A549 (cell line): ENCODE measurements around the gene PRLR. TPM values are rescaled to one million over a fixed set of nuclear protein-coding genes. Genes with fewer than 3 reads are reported as not detected.
"Not testable (repeated sequence)": the region's sequence is repeated elsewhere in the genome, so short reads cannot be mapped to it uniquely, and the experiment has no call there.

ENCODE experiments used
- ATAC-seq, 2 experiments: fragments of 200-7000 bp in 1 of 2; fragments of >200 bp in 1 of 2; cut with Nextera tagmentation in 1 of 2; cut with Tn5 transposase in 1 of 2; 3 replicates each; pipeline versions ENCODE4 v1.8.0 to v1.9.1; 2018 to 2020; ENCODE audit warnings: mild to moderate bottlenecking in 1 of 2, moderate library complexity in 1 of 2
- CTCF ChIA-PET: fragments of 300-600 bp; sonication (Branson Sonifier 250); formaldehyde crosslinking; extraction: SDS; loops from one replicate; lab custom pipeline; 2021; ENCODE audit warnings: antibody characterized with exemption, inconsistent platforms; lab: Yijun Ruan, JAX
- POLR2A ChIA-PET: fragments of 350-600 bp; formaldehyde crosslinking; extraction: SDS; loops from one replicate; lab custom pipeline; 2021; ENCODE audit warnings: antibody characterized with exemption, inconsistent platforms; lab: Yijun Ruan, JAX
- DNase-seq, 2 experiments: peaks; one replicate each; pipeline versions ENCODE4 v3.0.0 to v3.0.0-alpha.2; 2011 to 2016; ENCODE audit warnings: low read depth in 1 of 2, low spot score in 1 of 2
- FAIRE-seq: peaks from 2 replicates; lab custom pipeline; 2011; peaks lifted over from hg19 to GRCh38; lab: Jason Lieb, UNC
- H3K27ac ChIP-seq, 2 experiments: fragments of >200 bp; sonication (Bioruptor Twin); formaldehyde crosslinking; 3 replicates each; pipeline ENCODE4 v1.5.1; 2016 to 2017
- H3K4me1 ChIP-seq: fragments of >200 bp; sonication (Bioruptor Twin); formaldehyde crosslinking; 3 replicates; pipeline ENCODE4 v1.6.1; 2016
- H3K4me2 ChIP-seq: fragments of >200 bp; sonication (Bioruptor Twin); formaldehyde crosslinking; 3 replicates; pipeline ENCODE4 v1.6.1; 2016
- H3K4me3 ChIP-seq: fragments of >200 bp; sonication (Bioruptor Twin); formaldehyde crosslinking; 3 replicates; pipeline ENCODE4 v1.5.1; 2016
- H3K9me3 ChIP-seq: fragments of >200 bp; sonication (Bioruptor Twin); formaldehyde crosslinking; 3 replicates; pipeline ENCODE4 v1.6.1; 2016
- BCL3 ChIP-seq: fragments of >200 bp; sonication (Bioruptor Twin); formaldehyde crosslinking; IDR thresholded peaks from 3 replicates; pipeline ENCODE4 v1.6.1; 2016
- CBX2 ChIP-seq: fragments of 200-600 bp; sonication (generic); IDR thresholded peaks from 2 replicates; pipeline ENCODE4 v1.6.1; 2016; ENCODE audit warnings: low read depth, mild to moderate bottlenecking, borderline replicate concordance
- CBX8 ChIP-seq: fragments of 200-600 bp; sonication (generic); IDR thresholded peaks from 2 replicates; pipeline ENCODE4 v1.6.1; 2016
- CHD4 ChIP-seq: fragments of 200-600 bp; sonication (generic); IDR thresholded peaks from 2 replicates; pipeline ENCODE4 v1.6.1; 2016; ENCODE audit warnings: antibody characterized with exemption, mild to moderate bottlenecking, borderline replicate concordance
- EHMT2 ChIP-seq: fragments of 200-600 bp; sonication (generic); IDR thresholded peaks from 2 replicates; pipeline ENCODE4 v1.6.1; 2016; ENCODE audit warnings: antibody characterized with exemption, low read depth, mild to moderate bottlenecking, moderate library complexity
- ESRRA ChIP-seq: fragments of 150-350 bp; IDR thresholded peaks from 2 replicates; pipeline ENCODE4 v1.6.1; 2014; ENCODE audit warnings: mild to moderate bottlenecking, low read length, borderline replicate concordance
- FOXS1 ChIP-seq: fragments of 250-450 bp; sonication (Bioruptor Pico); IDR thresholded peaks from 2 replicates; pipeline ENCODE4 v1.5.0; 2020; ENCODE audit warnings: mild to moderate bottlenecking, moderate library complexity
- GATA3 ChIP-seq: IDR thresholded peaks from 2 replicates; pipeline ENCODE4 v1.6.1; 2012; ENCODE audit warnings: borderline replicate concordance
- HDAC2 ChIP-seq: fragments of 200-600 bp; sonication (generic); IDR thresholded peaks from 2 replicates; pipeline ENCODE4 v1.6.1; 2016
- HEYL ChIP-seq: fragments of 250-450 bp; sonication (Bioruptor Pico); IDR thresholded peaks from 2 replicates; pipeline ENCODE4 v1.8.0; 2021; ENCODE audit warnings: mild to moderate bottlenecking, moderate library complexity
- HMGXB4 ChIP-seq: fragments of 250-450 bp; sonication (Bioruptor Pico); IDR thresholded peaks from 2 replicates; pipeline ENCODE4 v1.5.0; 2021; ENCODE audit warnings: mild to moderate bottlenecking, moderate library complexity, borderline replicate concordance
- KDM5A ChIP-seq: fragments of 200-600 bp; sonication (generic); IDR thresholded peaks from 2 replicates; pipeline ENCODE4 v1.6.1; 2016; ENCODE audit warnings: antibody characterized with exemption, mild to moderate bottlenecking
- MAX ChIP-seq: IDR thresholded peaks from 2 replicates; pipeline ENCODE4 v1.6.1; 2012
- MAZ ChIP-seq: fragments of 150-350 bp; IDR thresholded peaks from 2 replicates; pipeline ENCODE4 v1.6.1; 2014; ENCODE audit warnings: antibody characterized with exemption, low read depth, low read length, borderline replicate concordance
- PBX3 ChIP-seq: IDR thresholded peaks from 2 replicates; pipeline ENCODE4 v1.6.1; 2012
- PHF8 ChIP-seq: fragments of 200-600 bp; sonication (generic); IDR thresholded peaks from 2 replicates; pipeline ENCODE4 v1.6.1; 2016; ENCODE audit warnings: low read depth, mild to moderate bottlenecking, antibody characterized with exemption, moderate library complexity, borderline replicate concordance
- POLR2A ChIP-seq: IDR thresholded peaks from 2 replicates; pipeline ENCODE4 v1.6.1; 2012; ENCODE audit warnings: mild to moderate bottlenecking, low read length
- RARB ChIP-seq: fragments of 250-450 bp; sonication (Bioruptor Pico); IDR thresholded peaks from 2 replicates; pipeline ENCODE4 v1.8.0; 2021; ENCODE audit warnings: mild to moderate bottlenecking, moderate library complexity
- REST ChIP-seq: fragments of 200-600 bp; sonication (generic); IDR thresholded peaks from 2 replicates; pipeline ENCODE4 v1.6.1; 2016; ENCODE audit warnings: antibody characterized with exemption, mild to moderate bottlenecking, moderate library complexity
- RFX5 ChIP-seq: fragments of 450-650 bp; IDR thresholded peaks from 2 replicates; pipeline ENCODE4 v1.7.1; 2014; ENCODE audit warnings: antibody characterized with exemption, mild to moderate bottlenecking, moderate library complexity
- RNF2 ChIP-seq: fragments of 200-600 bp; sonication (generic); IDR thresholded peaks from 2 replicates; pipeline ENCODE4 v1.6.1; 2016; ENCODE audit warnings: low read depth, mild to moderate bottlenecking, antibody characterized with exemption, moderate library complexity, borderline replicate concordance
- SMC3 ChIP-seq: fragments of >200 bp; sonication (Bioruptor Twin); formaldehyde crosslinking; IDR thresholded peaks from 3 replicates; pipeline ENCODE4 v1.6.1; 2018; ENCODE audit warnings: inconsistent platforms
- TFCP2L1 ChIP-seq: fragments of 250-450 bp; sonication (Bioruptor Pico); IDR thresholded peaks from 2 replicates; pipeline ENCODE4 v1.5.0; 2021; ENCODE audit warnings: mild to moderate bottlenecking
- TP53 ChIP-seq: fragments of 250-450 bp; sonication (Bioruptor Pico); IDR thresholded peaks from 2 replicates; pipeline ENCODE4 v1.5.0; 2021; ENCODE audit warnings: mild to moderate bottlenecking, moderate library complexity
- ZC3H11A ChIP-seq: fragments of 450-650 bp; IDR thresholded peaks from 2 replicates; pipeline ENCODE4 v1.6.1; 2014; ENCODE audit warnings: antibody characterized with exemption, mild to moderate bottlenecking
- ZFP36 ChIP-seq: fragments of 450-650 bp; IDR thresholded peaks from 2 replicates; pipeline ENCODE4 v1.6.1; 2014; ENCODE audit warnings: borderline replicate concordance; ENCODE audit not compliant: partially characterized antibody
- ZSCAN20 ChIP-seq: fragments of 250-450 bp; sonication (Bioruptor Pico); IDR thresholded peaks from 2 replicates; pipeline ENCODE4 v1.8.0; 2022; ENCODE audit warnings: mild to moderate bottlenecking, moderate library complexity
- WGBS: methylation state at CpG from one replicate; pipeline ENCODE4 v1.1.6; 2017; ENCODE audit errors: missing lambda C conversion rate; 5-methylcytosine and 5-hydroxymethylcytosine counted together
- polyA plus RNA-seq, 4 experiments: library from polyadenylated mRNA; depleted of rRNA in 3 of 4; stranded (reverse); fragments of >200 nt; fragmentation: RNase III in 1 of 4; extraction: RNeasy Plus Mini Kit Qiagen cat#74134 plus additional on column Dnase treatment in 1 of 4; gene quantifications; 2 replicates in 3 of 4; 3 replicates in 1 of 4; pipeline ENCODE4 v1.2.3, GENCODE V29; 2011 to 2017

The PRLR gene
- polyA plus RNA-seq, 2 of the 4 experiments (the other 2 are of a cell fraction): 0.09 TPM; not detected in 1

GRCh38 chr5:35246900-35247647, 16.8 kb upstream of the PRLR start:
- no peaks in the 10 kb centered on the region for H3K4me1 ChIP-seq
- DNase-seq (no peak), FAIRE-seq (no peak), ATAC-seq (no peak)
- H3K4me2 ChIP-seq: no peak overlapping the region
- 49% methylated on average over 7 of the region's 7 CpGs for WGBS
- ChIA-PET POLR2A (no interaction called here), CTCF (no interaction called here)
- no peak overlapping the region for H3K4me3 ChIP-seq
- H3K27ac ChIP-seq: no peak overlapping the region
- TF ChIP-seq ZSCAN20 (CRISPR knock-in tag) (no peak), CBX2 (no peak), HMGXB4 (CRISPR knock-in tag) (no peak), EHMT2 (no peak), CHD4 (no peak), RFX5 (no peak), ESRRA (no peak), MAZ (no peak), CBX8 (no peak), GATA3 (no peak), PBX3 (no peak), REST (no peak), TFCP2L1 (CRISPR knock-in tag) (no peak), ZC3H11A (no peak), MAX (no peak), HDAC2 (no peak)
- H3K9me3 ChIP-seq: no peaks in the 10 kb centered on the region

- peak; percentile 30 to 72; a peak in 3 of 6 replicates for ATAC-seq
- WGBS: 7% methylated on average over 2 of the region's 2 CpGs
- H3K27ac ChIP-seq: no peak overlapping the region
- DNase-seq: no peak
- H3K4me3 ChIP-seq: no peak overlapping the region
- POLR2A ChIA-PET: no interaction called here
- H3K4me2 ChIP-seq: no peak overlapping the region
- CTCF ChIA-PET: no interaction called here
- H3K9me3 ChIP-seq: no peaks in the 10 kb centered on the region
- no peaks in the 10 kb centered on the region for H3K4me1 ChIP-seq
- FAIRE-seq: no peak
- TF ChIP-seq BCL3 (no peak), SMC3 (no peak), KDM5A (no peak), POLR2A (no peak), TP53 (CRISPR knock-in tag) (no peak), MAX (no peak), HEYL (CRISPR knock-in tag) (no peak), RARB (CRISPR knock-in tag) (no peak), ZSCAN20 (CRISPR knock-in tag) (no peak), ZFP36 (no peak), PHF8 (no peak), FOXS1 (CRISPR knock-in tag) (no peak), RNF2 (no peak)
Measured at GRCh38 chr5:35246411-35246810, 16.1 kb upstream of the PRLR start.

- H3K27ac ChIP-seq, H3K9me3 ChIP-seq, FAIRE-seq, POLR2A ChIA-PET, H3K4me1 ChIP-seq, H3K4me3 ChIP-seq, H3K4me2 ChIP-seq, DNase-seq, ATAC-seq: not testable (repeated sequence)
- CTCF ChIA-PET: interaction anchor here (0.8 kb wide), 1 partner anchor 154 kb away, joined by 3 read pairs; no protein-coding TSS in a partner anchor
- WGBS: 61% methylated on average over 10 of the region's 10 CpGs
Measured at GRCh38 chr5:35245371-35245770, 15.1 kb upstream of the PRLR start.
